Adipocyte (in vitro differentiated cells): ENCODE results near the gene EMP2.

Experiments
- DNase-seq: peaks from one replicate; pipeline ENCODE4 v3.0.0-alpha.2; 2015; ENCODE audit warnings: low read depth
- H3K27me3 ChIP-seq: replicated peaks from 2 replicates; pipeline ENCODE4 v1.7.0; 2013; ENCODE audit warnings: mild to moderate bottlenecking, low read length, moderate library complexity; ENCODE audit not compliant: control insufficient read depth, insufficient read depth
- H3K36me3 ChIP-seq: 2 replicates; pipeline ENCODE4 v1.7.0; 2013; ENCODE audit warnings: low read length, mild to moderate bottlenecking, moderate library complexity; ENCODE audit not compliant: control insufficient read depth, insufficient read depth, severe bottlenecking
- H3K4me1 ChIP-seq: 2 replicates; pipeline ENCODE4 v1.7.0; 2013; ENCODE audit warnings: mild to moderate bottlenecking, low read length, moderate library complexity; ENCODE audit not compliant: control insufficient read depth, insufficient read depth
- H3K4me3 ChIP-seq: 2 replicates; pipeline ENCODE4 v1.7.0; 2013; ENCODE audit warnings: mild to moderate bottlenecking, low read length, moderate library complexity
- H3K9ac ChIP-seq: 2 replicates; pipeline ENCODE4 v1.7.0; 2013; ENCODE audit warnings: mild to moderate bottlenecking, low read length, moderate library complexity
- H3K9me3 ChIP-seq: 2 replicates; pipeline ENCODE4 v1.7.0; 2013; ENCODE audit warnings: mild to moderate bottlenecking, low read length, moderate library complexity; ENCODE audit not compliant: control insufficient read depth

Gene EMP2

DNA sequence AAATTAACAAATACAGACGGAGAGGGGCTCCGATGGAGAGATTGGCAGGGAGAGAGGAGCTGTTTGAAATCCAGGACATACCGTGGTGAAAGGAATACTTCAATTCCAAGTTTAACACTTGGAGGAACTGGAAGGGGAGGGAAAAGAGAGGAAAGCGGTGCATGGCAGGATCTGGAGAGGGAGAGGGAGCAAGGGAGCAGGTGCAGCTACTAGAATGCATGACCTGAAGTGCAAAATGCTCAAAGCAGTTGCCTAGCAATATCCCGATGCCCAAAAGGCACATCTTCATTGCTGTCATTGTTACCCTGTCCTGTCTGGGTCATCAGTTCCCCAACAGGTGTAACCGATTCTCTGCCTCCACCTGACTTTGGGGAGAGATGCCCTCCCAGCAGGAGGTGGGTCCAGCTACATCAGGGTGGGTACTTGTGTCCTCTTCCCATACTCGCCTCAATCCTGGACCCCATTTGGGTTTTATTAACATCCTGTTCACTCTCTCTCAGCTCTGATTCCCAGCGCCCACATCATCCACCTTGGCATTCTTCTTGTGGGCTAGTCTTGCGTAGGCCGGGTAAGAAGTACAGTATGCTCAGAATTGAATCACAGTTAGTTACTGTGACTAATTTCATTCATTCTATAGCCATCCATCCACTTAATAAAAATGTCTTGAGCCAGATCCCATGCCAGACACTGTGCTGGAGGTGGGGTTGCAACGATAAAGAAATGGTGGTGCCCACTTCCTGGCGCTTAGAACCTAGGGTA is 37.4 kb upstream of the EMP2 start:
- Histone ChIP-seq H3K4me3 (no peak overlapping the region), H3K9ac (no peak overlapping the region)
- no peak for DNase-seq

DNA sequence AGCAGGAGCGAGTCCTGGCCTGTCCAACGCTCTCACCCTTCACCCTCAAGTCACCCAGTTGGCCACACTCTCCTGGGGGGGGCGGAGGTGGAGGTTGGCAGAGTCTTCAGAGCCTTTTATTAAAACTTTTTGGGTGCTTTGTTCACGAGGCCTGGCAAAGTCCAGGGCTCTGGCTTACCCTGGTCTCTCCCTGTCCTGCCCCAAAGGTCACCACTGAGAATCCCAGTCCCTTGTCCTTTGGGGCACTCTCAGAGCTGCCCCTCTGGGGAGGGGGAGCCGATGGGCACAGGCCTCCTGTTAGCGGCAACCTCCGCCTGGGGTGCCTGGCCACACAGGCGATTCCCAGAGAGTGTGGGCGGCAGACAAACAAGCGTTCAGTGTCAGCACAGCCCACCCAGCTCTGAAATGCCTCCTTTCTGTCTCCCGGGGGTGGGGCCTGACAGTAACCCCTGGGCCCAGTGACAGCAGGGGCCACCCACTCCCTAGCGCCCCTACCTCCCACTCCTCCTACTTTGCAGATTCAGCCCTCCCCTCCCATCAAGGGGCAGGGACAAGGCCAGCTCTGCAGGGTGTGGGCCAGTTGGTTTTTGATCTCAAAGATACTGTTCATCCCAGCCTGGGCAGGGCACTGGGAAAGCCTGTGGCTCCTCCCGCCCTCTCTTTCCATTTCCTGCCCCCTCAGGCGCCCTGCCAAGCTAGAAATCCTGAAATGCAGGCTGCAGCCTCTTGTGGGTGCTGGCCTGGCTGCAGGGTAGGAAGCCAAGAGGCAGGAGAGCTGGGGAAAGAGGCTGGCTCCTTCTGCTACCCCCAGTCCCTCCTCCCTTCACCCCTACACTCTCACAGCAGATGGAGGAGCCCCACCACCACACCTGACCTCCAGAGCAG is 36.6 kb upstream of the EMP2 start:
- Histone ChIP-seq H3K4me1 (peaks cover 28% of the 10 kb centered on the region), H3K9me3 (no peaks in the 10 kb centered on the region), H3K27me3 (peaks cover 11% of the 10 kb centered on the region), H3K9ac (no peak overlapping the region), H3K4me3 (no peak overlapping the region), H3K36me3 (no peaks in the 10 kb centered on the region)
- DNase-seq = peak; percentile 52

More for the DNA sequence above, 37.4 kb upstream of the EMP2 start:
- no peaks in the 10 kb centered on the region for H3K9me3 ChIP-seq
- peaks cover 11% of the 10 kb centered on the region for H3K27me3 ChIP-seq
- no peaks in the 10 kb centered on the region for H3K36me3 ChIP-seq
- H3K4me1 ChIP-seq = peaks cover 24% of the 10 kb centered on the region

DNA sequence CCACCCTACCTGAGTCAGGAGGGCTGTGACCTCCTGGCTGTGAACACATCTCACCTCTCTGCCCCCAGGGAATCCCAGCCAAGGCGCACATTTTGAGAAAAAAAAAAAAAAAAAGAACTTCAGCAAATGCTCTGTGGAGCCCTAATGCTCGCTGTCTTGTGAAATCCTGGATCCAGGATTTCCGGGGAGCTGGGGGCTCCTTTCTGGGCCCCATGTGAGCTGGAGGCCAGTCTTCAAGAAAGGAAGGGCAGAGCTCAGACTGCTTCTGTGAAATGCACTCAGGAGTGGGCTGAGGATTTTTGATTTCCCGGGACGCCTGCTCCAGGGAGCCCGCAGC is 36.0 kb upstream of the EMP2 start:
- no peak overlapping the region for H3K4me3 ChIP-seq
- no peaks in the 10 kb centered on the region for H3K36me3 ChIP-seq
- peaks cover 11% of the 10 kb centered on the region for H3K27me3 ChIP-seq
- peaks cover 28% of the 10 kb centered on the region for H3K4me1 ChIP-seq
- DNase-seq = no peak
- no peak overlapping the region for H3K9ac ChIP-seq
- H3K9me3 ChIP-seq = no peaks in the 10 kb centered on the region

DNA sequence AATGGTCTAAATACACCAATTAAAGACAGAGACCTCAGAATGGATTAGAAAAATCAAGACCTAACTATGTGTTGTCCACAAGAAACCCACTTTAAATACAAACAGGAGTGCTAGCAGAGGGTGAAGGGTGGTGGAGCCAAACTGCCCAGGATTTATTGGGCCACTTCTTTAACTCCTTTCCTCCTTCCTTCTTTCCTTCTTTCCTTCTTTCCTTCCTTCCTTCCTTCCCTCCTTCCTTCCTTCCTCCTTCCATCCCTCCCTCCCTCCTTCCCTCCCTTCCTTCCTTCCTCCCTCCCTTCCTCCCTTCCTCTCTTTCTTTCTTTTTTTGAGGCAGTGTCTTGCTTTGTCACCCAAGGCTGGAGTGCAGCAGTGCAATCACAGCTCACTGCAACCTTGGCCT is 34.3 kb upstream of the EMP2 start:
- no peak overlapping the region for H3K4me3 ChIP-seq
- no peaks in the 10 kb centered on the region for H3K36me3 ChIP-seq
- H3K4me1 ChIP-seq = peaks cover 25% of the 10 kb centered on the region
- no peak overlapping the region for H3K9ac ChIP-seq
- DNase-seq = no peak
- peaks cover 6% of the 10 kb centered on the region for H3K27me3 ChIP-seq
- no peaks in the 10 kb centered on the region for H3K9me3 ChIP-seq

DNA sequence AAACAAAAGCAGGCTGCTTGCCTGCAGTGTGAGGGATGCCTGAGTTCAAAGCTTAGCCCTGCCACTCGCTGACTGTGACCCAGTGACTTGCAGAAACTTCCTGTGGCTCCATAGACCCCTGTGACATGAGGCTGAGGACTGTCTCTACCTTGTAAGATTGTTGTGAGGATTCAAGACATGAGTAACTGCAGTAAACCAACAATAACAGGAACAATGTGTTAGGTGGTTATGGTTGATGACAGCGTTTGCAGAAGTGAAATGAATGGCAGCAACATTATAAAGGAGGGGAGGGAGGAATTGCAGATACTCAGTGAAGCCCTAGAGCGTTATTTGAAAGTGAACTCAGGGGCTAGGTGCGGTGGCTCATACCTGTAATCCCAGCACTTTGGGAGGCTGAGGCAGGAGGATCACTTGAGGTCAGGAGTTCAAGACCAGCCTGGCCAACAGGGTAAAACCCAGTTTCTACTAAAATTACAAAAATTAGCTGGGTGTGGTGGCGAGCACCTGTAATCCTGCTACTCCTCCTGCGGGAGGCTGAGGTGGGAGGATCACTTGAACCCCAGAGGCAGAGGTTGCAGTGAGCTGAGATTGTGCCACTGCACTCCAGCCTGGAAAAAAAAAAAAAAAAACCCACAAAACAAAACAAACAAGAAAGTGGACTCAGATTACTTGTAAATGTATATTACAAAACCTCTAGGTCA is 33.5 kb upstream of the EMP2 start:
- H3K9me3 ChIP-seq = no peaks in the 10 kb centered on the region
- H3K9ac ChIP-seq = no peak overlapping the region
- H3K4me1 ChIP-seq = peaks cover 27% of the 10 kb centered on the region
- no peak overlapping the region for H3K4me3 ChIP-seq
- DNase-seq = no peak
- H3K36me3 ChIP-seq = no peaks in the 10 kb centered on the region
- H3K27me3 ChIP-seq = peaks cover 3% of the 10 kb centered on the region

DNA sequence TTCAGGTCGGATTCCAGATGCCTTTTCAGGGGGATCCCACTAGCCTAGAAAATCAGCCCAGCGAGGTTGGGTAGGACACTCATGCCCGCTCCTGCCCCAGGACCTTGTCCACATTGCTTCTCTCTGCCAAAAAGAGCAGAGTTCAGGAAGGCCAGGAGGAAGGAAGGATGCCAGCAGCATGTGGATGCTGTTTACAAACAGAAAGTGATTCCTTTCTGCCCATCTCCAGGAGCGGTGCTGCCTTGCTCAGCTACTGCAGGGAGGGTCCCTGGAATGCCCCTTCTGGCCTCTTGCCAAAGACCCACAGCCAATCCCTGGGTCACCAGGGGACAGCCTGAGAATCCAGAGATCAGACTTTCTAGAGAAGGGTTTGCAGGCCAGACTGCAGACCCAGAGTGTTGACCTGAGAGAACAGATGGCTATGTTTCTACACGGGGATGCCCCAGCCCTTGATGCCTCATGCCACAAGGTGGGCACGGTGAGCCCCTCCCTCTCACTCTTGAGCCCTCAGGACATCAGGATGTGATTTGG is 32.3 kb upstream of the EMP2 start:
- no peak overlapping the region for H3K9ac ChIP-seq
- no peaks in the 10 kb centered on the region for H3K9me3 ChIP-seq

DNA sequence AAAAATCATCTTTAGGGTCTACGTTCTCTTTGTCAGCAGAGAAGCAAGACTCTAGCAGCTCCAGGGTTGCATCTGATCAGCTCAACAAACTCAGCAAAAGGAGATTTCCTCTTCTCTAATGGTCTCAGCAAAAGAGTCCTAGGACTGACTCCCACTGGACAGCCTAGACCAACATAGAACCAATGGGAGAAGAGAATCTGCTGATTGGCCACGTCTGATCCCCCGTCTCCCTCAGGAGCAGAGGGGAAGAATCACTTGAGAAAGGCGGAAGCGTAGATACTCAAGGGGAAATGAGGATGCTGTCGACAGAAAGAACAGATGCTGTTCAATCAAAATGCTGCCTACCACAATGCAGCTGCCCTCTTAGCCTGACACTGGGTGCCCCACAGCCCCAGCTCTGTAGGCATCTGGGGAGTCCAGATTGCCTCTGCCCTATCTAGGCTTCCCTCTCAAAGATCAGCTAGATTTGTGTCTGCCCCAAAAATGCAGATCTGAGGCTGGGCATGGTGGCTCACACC is 31.5 kb upstream of the EMP2 start:
- Histone ChIP-seq H3K9ac (no peak overlapping the region), H3K27me3 (no peaks in the 10 kb centered on the region), H3K4me1 (peaks cover 24% of the 10 kb centered on the region), H3K36me3 (no peaks in the 10 kb centered on the region), H3K4me3 (no peak overlapping the region), H3K9me3 (no peaks in the 10 kb centered on the region)
- DNase-seq = no peak

More for the DNA sequence above, 32.3 kb upstream of the EMP2 start:
- H3K4me3 ChIP-seq = no peak overlapping the region
- DNase-seq = no peak
- H3K36me3 ChIP-seq = no peaks in the 10 kb centered on the region
- H3K4me1 ChIP-seq = peaks cover 32% of the 10 kb centered on the region
- no peaks in the 10 kb centered on the region for H3K27me3 ChIP-seq

DNA sequence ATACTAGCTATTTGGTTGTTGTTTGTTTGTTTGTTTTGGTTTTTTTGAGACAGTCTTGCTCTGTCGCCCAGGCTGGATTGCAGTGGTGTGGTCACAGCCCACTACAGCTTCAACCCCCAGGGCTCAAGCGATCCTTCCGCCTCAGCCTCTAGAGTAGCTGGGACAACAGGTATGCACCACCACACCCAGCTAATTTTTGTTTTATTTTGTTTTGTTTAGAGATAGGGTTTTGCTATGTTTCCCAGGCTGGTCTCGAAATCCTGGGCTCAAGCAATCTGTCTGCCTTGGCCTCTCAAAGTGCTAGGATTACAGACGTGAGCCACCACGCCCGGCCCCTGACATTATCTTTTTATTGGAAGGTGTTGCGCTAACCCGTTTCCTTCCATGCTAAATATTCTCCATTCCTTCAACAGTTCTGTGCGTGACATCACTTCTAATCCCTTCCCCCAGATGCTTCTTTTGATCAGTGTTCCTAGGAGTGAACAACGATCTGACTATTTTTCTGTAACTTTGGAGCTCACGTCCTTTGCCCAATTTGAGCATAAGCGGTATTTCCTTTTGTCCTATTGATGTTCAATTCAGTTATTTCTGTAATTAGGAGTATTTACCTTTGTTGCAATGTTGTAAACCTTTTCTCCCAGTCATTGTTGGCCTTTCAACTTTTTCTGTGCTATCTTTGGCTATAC is 30.2 kb upstream of the EMP2 start:
- Histone ChIP-seq H3K9me3 (no peaks in the 10 kb centered on the region), H3K27me3 (no peaks in the 10 kb centered on the region), H3K9ac (no peak overlapping the region), H3K36me3 (no peaks in the 10 kb centered on the region), H3K4me3 (no peak overlapping the region), H3K4me1 (peaks cover 20% of the 10 kb centered on the region)
- no peak for DNase-seq

DNA sequence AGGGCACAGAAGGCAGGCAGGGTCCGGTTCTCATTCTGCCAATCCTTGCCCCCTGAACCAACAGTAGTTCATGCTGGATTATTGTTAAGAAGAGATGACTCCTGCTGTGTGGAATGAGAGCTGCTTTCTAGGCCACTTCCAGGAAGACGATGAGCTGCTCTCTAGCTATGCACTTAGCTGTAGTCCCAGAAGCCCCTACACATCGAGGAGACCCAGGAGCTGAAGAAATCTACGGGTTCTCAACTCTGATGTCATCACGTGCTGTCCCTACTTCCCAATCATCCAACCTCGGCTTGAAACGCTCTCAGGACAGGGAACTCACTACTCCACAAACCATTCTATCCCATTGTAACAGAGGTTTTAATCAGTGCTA is 29.0 kb upstream of the EMP2 start:
- Histone ChIP-seq H3K9ac (no peak overlapping the region), H3K9me3 (no peaks in the 10 kb centered on the region), H3K36me3 (no peaks in the 10 kb centered on the region), H3K27me3 (no peaks in the 10 kb centered on the region), H3K4me1 (peaks cover 20% of the 10 kb centered on the region), H3K4me3 (peak overlapping the region; percentile 2)
- peak; percentile 72 for DNase-seq

DNA sequence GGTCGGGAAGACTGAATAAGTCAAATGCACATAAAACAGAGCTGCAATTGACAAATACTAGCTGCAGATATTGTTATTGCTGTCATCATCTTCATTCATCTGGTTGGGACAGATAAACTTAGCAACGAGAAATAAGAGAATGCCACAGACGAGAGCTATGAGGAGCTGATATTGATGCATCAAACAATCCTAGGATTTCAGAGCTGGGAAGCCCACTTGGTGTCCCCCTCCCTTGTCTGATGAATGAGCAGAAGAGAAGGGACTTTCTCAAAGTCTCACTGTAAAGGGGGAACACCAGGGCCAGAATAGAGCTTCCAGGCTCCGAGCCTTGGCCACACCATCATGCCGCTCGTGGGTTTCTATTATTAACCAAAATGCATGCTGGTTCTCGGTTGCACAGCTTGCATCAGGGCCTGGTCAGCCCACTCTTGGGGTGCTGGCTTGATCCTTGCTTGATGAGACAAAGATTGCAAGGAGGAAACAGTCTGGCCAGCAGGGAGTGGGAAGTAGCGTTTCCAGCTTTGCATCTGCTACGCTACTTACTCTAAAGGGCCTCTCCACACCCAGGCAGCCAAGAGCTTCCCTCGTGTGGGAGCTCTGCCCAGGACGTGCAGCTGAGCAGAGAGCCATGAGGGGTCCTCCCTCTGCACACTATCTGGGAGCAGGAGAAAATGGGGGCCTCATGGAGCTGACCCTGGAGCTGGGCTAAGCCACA is 28.4 kb upstream of the EMP2 start:
- Histone ChIP-seq H3K4me1 (peaks cover 20% of the 10 kb centered on the region), H3K36me3 (no peaks in the 10 kb centered on the region), H3K9me3 (no peaks in the 10 kb centered on the region), H3K27me3 (no peaks in the 10 kb centered on the region), H3K4me3 (peak overlapping the region; percentile 2), H3K9ac (no peak overlapping the region)
- DNase-seq = no peak
